OCI-LY3 (cell line): Measurements from ENCODE around the gene SMCR8.
"Not testable (repeated sequence)": the region's sequence is repeated elsewhere in the genome, so short reads cannot be mapped to it uniquely, and the experiment has no call there.

ENCODE experiments used
- H2AFZ ChIP-seq: fragments of 200-600, 300-600 bp; shearing (Covaris generic); 2 replicates; pipeline ENCODE4 v1.6.0; 2014; ENCODE audit warnings: antibody characterized with exemption, low read depth, low read length
- H3K27ac ChIP-seq: fragments of 200-600, 300-600 bp; sonication (generic); 2 replicates; pipeline ENCODE4 v1.5.1; 2014; ENCODE audit warnings: mild to moderate bottlenecking, low read length, moderate library complexity, mixed read lengths
- H3K27me3 ChIP-seq: fragments of 200-600, 300-600 bp; sonication (generic); 2 replicates; pipeline ENCODE4 v1.6.1; 2014; ENCODE audit warnings: low read depth, low read length, mixed read lengths
- H3K36me3 ChIP-seq: fragments of 200-600, 300-600 bp; sonication (generic); replicated peaks from 2 replicates; pipeline ENCODE3; 2014; ENCODE audit warnings: low read depth, low read length, mixed read lengths
- H3K4me1 ChIP-seq: fragments of 300-600, 200-600 bp; sonication (generic); 2 replicates; pipeline ENCODE4 v1.6.1; 2014; ENCODE audit warnings: low read length, mixed read lengths
- H3K4me2 ChIP-seq: fragments of 200-600, 300-600 bp; sonication (generic); 2 replicates; pipeline ENCODE4 v1.6.1; 2014; ENCODE audit warnings: low read length, mixed read lengths
- H3K4me3 ChIP-seq: fragments of 300-600, 200-600 bp; sonication (generic); 2 replicates; pipeline ENCODE4 v1.5.1; 2014; ENCODE audit warnings: antibody characterized with exemption, mild to moderate bottlenecking, low read length, moderate library complexity
- H3K79me2 ChIP-seq: fragments of 300-600, 200-600 bp; shearing (Covaris generic); 2 replicates; pipeline ENCODE4 v1.6.1; 2014; ENCODE audit warnings: mild to moderate bottlenecking, low read length, mixed read lengths
- H3K9ac ChIP-seq: fragments of 300-600, 200-600 bp; shearing (Covaris generic); 2 replicates; pipeline ENCODE4 v1.6.0; 2014; ENCODE audit warnings: mild to moderate bottlenecking, low read length, moderate library complexity
- H3K9me3 ChIP-seq: fragments of 200-600, 300-600 bp; shearing (Covaris generic); 2 replicates; pipeline ENCODE4 v1.6.1; 2014; ENCODE audit warnings: low read length, mixed read lengths; ENCODE audit not compliant: insufficient read depth
- H4K20me1 ChIP-seq: fragments of 200-600, 300-600 bp; sonication (generic); 2 replicates; pipeline ENCODE4 v1.6.1; 2016; ENCODE audit warnings: low read length, mixed read lengths; ENCODE audit not compliant: insufficient read depth
- EZH2phosphoT487 ChIP-seq: fragments of 200-600 bp; shearing (Covaris generic); IDR thresholded peaks from 2 replicates; pipeline ENCODE4 v1.6.1; 2018; ENCODE audit warnings: antibody characterized with exemption, mixed run types, low read depth
- TF ChIP-seq, protein P1 (sequence below): fragments of 200-600, 300-600 bp; sonication (generic); IDR thresholded peaks from 2 replicates; pipeline ENCODE4 v1.5.1; 2014; ENCODE audit warnings: antibody characterized with exemption, low read length, low read depth

The SMCR8 gene

GRCh38 chr17:18300725-18301480 is 14.2 kb upstream of the SMCR8 start:
- Histone ChIP-seq H3K9ac (no peak overlapping the region), H3K4me3 (no peak overlapping the region), H2AFZ (no peak overlapping the region), H3K79me2 (no peaks in the 10 kb centered on the region), H3K27ac (no peak overlapping the region), H3K27me3 (no peaks in the 10 kb centered on the region), H3K9me3 (no peaks in the 10 kb centered on the region), H3K4me1 (peaks cover 16% of the 10 kb centered on the region), H3K36me3 (no peaks in the 10 kb centered on the region), H3K4me2 (no peak overlapping the region), H4K20me1 (no peaks in the 10 kb centered on the region)
- TF ChIP-seq EZH2phosphoT487, result no peak
- TF ChIP-seq, protein P1, sequence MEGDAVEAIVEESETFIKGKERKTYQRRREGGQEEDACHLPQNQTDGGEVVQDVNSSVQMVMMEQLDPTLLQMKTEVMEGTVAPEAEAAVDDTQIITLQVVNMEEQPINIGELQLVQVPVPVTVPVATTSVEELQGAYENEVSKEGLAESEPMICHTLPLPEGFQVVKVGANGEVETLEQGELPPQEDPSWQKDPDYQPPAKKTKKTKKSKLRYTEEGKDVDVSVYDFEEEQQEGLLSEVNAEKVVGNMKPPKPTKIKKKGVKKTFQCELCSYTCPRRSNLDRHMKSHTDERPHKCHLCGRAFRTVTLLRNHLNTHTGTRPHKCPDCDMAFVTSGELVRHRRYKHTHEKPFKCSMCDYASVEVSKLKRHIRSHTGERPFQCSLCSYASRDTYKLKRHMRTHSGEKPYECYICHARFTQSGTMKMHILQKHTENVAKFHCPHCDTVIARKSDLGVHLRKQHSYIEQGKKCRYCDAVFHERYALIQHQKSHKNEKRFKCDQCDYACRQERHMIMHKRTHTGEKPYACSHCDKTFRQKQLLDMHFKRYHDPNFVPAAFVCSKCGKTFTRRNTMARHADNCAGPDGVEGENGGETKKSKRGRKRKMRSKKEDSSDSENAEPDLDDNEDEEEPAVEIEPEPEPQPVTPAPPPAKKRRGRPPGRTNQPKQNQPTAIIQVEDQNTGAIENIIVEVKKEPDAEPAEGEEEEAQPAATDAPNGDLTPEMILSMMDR, result no peak

GRCh38 chr17:18303206-18303605 is 11.9 kb upstream of the SMCR8 start:
- H3K9ac ChIP-seq, H3K9me3 ChIP-seq, H3K4me1 ChIP-seq, H3K4me2 ChIP-seq, H3K4me3 ChIP-seq, H3K36me3 ChIP-seq, H3K27ac ChIP-seq, H3K27me3 ChIP-seq, H3K79me2 ChIP-seq, H2AFZ ChIP-seq, H4K20me1 ChIP-seq: not testable (repeated sequence)

DNA sequence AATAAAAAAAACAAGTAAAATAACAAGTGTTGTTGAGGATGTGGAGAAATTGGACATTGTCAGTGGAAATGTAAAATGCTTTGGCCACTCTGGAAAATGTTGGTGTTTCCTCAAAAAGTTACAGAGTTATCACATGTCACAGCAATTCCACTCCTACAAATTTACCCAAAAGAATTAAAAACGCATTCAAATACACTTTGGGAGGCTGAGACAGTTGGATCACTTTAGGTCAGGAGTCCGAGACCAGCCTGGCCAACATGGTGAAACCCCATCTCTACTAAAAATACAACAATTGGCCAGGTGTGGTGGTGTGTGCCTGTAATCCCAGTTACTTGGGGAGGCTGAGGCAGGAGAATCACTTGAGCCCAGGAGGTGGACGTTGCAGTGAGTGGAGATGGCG is 5.9 kb upstream of the SMCR8 start:
- H3K4me3 ChIP-seq, result no peak overlapping the region
- no peaks in the 10 kb centered on the region for H3K27me3 ChIP-seq
- H3K36me3 ChIP-seq, result no peaks in the 10 kb centered on the region
- no peak overlapping the region for H3K27ac ChIP-seq
- no peak overlapping the region for H3K4me2 ChIP-seq
- H3K9ac ChIP-seq, result no peak overlapping the region
- no peaks in the 10 kb centered on the region for H3K9me3 ChIP-seq
- peaks cover 29% of the 10 kb centered on the region for H3K79me2 ChIP-seq
- no peaks in the 10 kb centered on the region for H4K20me1 ChIP-seq
- H3K4me1 ChIP-seq, result 0 out of 2 replicates have a peak, but pooled peaks cover 4% of the 10 kb centered on the region
- no peak overlapping the region for H2AFZ ChIP-seq
- TF ChIP-seq, protein P1, result no peak
- TF ChIP-seq EZH2phosphoT487, result no peak

DNA sequence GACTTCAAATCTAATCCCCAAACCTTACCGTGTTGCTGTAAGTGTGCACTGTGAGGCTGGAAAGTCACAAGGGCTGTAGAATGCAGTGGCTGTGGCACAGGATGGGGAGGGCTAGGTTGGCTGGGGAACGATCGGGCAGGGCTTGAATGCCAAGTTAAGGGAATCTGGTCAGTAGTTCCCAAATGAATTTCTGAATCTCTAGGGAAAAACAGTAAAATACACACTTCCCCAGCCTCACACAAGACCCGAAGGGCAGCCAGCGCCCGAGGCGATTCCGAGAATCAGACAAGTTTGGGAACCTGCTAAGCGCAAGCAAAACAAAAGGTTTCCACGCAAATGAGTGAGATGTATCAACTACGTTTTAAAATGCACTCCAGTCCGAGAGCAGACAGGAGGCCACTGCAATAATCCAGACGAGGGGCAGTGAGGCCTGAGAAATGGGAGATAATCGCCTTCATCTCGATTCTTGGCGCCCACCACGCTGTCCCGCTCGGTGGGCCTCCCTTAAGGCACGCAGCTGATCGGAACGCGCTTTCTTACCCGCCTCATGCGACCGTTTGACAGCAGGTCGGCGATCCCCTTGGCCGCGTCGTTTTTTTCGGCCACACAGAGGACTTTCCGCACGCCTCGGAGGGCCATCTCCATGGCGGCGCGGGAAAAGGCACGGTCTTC is 898 bp upstream of the SMCR8 start:
- Histone ChIP-seq H3K27me3 (no peaks in the 10 kb centered on the region), H4K20me1 (no peaks in the 10 kb centered on the region), H2AFZ (no peak overlapping the region), H3K4me2 (peak overlapping the region; percentile 77), H3K4me3 (peak overlapping the region; percentile 92), H3K9ac (peak overlapping the region; percentile 68), H3K4me1 (0 out of 2 replicates have a peak, but pooled peaks cover 4% of the 10 kb centered on the region), H3K9me3 (no peaks in the 10 kb centered on the region), H3K27ac (peak overlapping the region; percentile 79), H3K36me3 (no peaks in the 10 kb centered on the region), H3K79me2 (peaks cover 54% of the 10 kb centered on the region)
- TF ChIP-seq, protein P1, result no peak
- TF ChIP-seq EZH2phosphoT487, result no peak
